ENCODE data around the gene MTA3.

DNA sequence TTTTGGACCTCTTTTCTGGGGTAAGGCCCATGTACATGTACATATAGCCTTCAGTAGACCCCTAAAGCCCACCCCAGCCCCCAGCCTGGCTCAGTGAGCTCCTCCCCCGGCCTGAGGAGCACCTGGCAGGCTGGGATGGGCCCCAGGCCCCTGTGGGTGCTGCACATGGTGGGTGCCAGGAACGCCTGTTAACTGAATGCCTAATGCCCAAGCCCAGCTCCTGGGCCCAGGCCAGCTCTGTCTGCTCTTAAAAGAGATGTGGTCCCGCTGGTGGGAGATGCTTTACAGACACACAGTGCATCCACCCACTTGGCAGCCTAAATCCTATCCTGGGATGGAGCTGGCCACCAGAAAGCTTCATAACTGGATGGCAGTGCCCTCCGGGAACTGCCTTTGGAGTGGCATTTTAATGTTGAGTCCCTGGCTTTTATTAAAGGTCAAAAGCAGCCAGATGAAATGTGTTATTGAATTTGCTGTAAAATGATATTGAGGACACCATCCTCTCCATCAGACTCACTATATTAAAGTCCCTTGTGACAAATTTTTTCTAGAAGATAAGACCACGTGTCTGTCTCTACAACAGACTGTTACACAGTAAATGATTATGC lies 203.2 kb downstream of the MTA3 start:
- TF ChIP-seq, protein P1, sequence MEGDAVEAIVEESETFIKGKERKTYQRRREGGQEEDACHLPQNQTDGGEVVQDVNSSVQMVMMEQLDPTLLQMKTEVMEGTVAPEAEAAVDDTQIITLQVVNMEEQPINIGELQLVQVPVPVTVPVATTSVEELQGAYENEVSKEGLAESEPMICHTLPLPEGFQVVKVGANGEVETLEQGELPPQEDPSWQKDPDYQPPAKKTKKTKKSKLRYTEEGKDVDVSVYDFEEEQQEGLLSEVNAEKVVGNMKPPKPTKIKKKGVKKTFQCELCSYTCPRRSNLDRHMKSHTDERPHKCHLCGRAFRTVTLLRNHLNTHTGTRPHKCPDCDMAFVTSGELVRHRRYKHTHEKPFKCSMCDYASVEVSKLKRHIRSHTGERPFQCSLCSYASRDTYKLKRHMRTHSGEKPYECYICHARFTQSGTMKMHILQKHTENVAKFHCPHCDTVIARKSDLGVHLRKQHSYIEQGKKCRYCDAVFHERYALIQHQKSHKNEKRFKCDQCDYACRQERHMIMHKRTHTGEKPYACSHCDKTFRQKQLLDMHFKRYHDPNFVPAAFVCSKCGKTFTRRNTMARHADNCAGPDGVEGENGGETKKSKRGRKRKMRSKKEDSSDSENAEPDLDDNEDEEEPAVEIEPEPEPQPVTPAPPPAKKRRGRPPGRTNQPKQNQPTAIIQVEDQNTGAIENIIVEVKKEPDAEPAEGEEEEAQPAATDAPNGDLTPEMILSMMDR (IDR thresholded peaks at IDR 0.05): no peak
- TF ChIP-seq POLR2A (IDR thresholded peaks at IDR 0.05): no peak
